ENCODE results near the gene SSTR3. TPM values are rescaled to one million over a fixed set of nuclear protein-coding genes. Genes with fewer than 3 reads are reported as not detected.
A peak's percentile ranks its signal among the peaks of the same experiment; 100 is the strongest.

SSTR3 gene
- polyA plus RNA-seq, 6 donors from 2014 or later: 0.08 to 0.63 (median 0.45) TPM; not detected in 1

- Mint-ChIP-seq H3K27me3 (no peaks in the 10 kb centered on the region), H3K9me3 (no peaks in the 10 kb centered on the region), H3K4me1 (peaks cover 13 to 33% (median 25%) of the 10 kb centered on the region in 3 donors), H3K27ac (peak overlapping the region; percentile 86 to 97 (median 89)), H3K4me3 (peak overlapping the region; percentile 82 to 93 (median 89)), H3K36me3 (no peaks in the 10 kb centered on the region)
- ATAC-seq (ENCODE audit: low read depth in 2 of 2) (peak; percentile 32 to 34), DNase-seq (peak; percentile 78)
These were observed 13.8 kb downstream of the SSTR3 start for GRCh38 chr22:37198258-37199102.

- ATAC-seq (ENCODE audit: low read depth in 2 of 2): no peak
- peaks cover 13 to 33% (median 25%) of the 10 kb centered on the region in 3 donors for H3K4me1 Mint-ChIP-seq
- peak overlapping the region; percentile 82 to 93 (median 89) for H3K4me3 Mint-ChIP-seq
- H3K27ac Mint-ChIP-seq: peak overlapping the region; percentile 43 to 94 (median 89)
- no peaks in the 10 kb centered on the region for H3K36me3 Mint-ChIP-seq
- no peak for DNase-seq
- H3K27me3 Mint-ChIP-seq: no peaks in the 10 kb centered on the region
- no peaks in the 10 kb centered on the region for H3K9me3 Mint-ChIP-seq
These were observed 14.6 kb downstream of the SSTR3 start for GRCh38 chr22:37197451-37198257.

GRCh38 chr22:37196539-37197450 lies 15.5 kb downstream of the SSTR3 start:
- Mint-ChIP-seq H3K4me1 (peaks cover 13 to 33% (median 25%) of the 10 kb centered on the region in 3 donors), H3K4me3 (peak overlapping the region in 2 of 8 donors; percentile 30 to 89), H3K9me3 (no peaks in the 10 kb centered on the region), H3K27me3 (no peaks in the 10 kb centered on the region), H3K36me3 (no peaks in the 10 kb centered on the region), H3K27ac (peak overlapping the region in 4 of 6 donors; percentile 38 to 83 (median 67))
- ATAC-seq (ENCODE audit: low read depth in 2 of 2): no peak
- DNase-seq: no peak

GRCh38 chr22:37195921-37196320 lies 16.4 kb downstream of the SSTR3 start:
- Mint-ChIP-seq H3K27me3 (no peaks in the 10 kb centered on the region), H3K9me3 (no peaks in the 10 kb centered on the region), H3K4me1 (peaks cover 11 to 24% (median 24%) of the 10 kb centered on the region in 3 donors), H3K36me3 (no peaks in the 10 kb centered on the region), H3K4me3 (peak overlapping the region in 2 of 8 donors; percentile 24 to 59), H3K27ac (peak overlapping the region in 2 of 6 donors; percentile 60 to 83)
- no peak for DNase-seq
- ATAC-seq (ENCODE audit: low read depth in 2 of 2): no peak

GRCh38 chr22:37194750-37195149 lies 17.5 kb downstream of the SSTR3 start:
- H3K4me1 Mint-ChIP-seq: peaks cover 7 to 15% (median 14%) of the 10 kb centered on the region in 3 donors
- H3K4me3 Mint-ChIP-seq: peak overlapping the region in 2 of 8 donors; percentile 27 to 38
- no peaks in the 10 kb centered on the region for H3K9me3 Mint-ChIP-seq
- H3K27ac Mint-ChIP-seq: peak overlapping the region in 3 of 6 donors; percentile 22 to 94 (median 71)
- ATAC-seq (ENCODE audit: low read depth in 2 of 2) (no peak), DNase-seq (no peak)
- H3K36me3 Mint-ChIP-seq: no peaks in the 10 kb centered on the region
- no peaks in the 10 kb centered on the region for H3K27me3 Mint-ChIP-seq

GRCh38 chr22:37193629-37194191 lies 18.6 kb downstream of the SSTR3 start:
- H3K27ac Mint-ChIP-seq: no peak overlapping the region
- DNase-seq: no peak
- no peaks in the 10 kb centered on the region for H3K9me3 Mint-ChIP-seq
- peaks cover 0 to 5% of the 10 kb centered on the region in 2 donors for H3K36me3 Mint-ChIP-seq
- H3K27me3 Mint-ChIP-seq: no peaks in the 10 kb centered on the region
- no peak for ATAC-seq (ENCODE audit: low read depth in 2 of 2)
- H3K4me3 Mint-ChIP-seq: peak overlapping the region in 1 of 8 donors; percentile 38
- H3K4me1 Mint-ChIP-seq: peaks cover 4 to 10% (median 5%) of the 10 kb centered on the region in 3 donors

GRCh38 chr22:37192741-37193140 lies 19.5 kb downstream of the SSTR3 start:
- H3K36me3 Mint-ChIP-seq: peaks cover 0 to 5% of the 10 kb centered on the region in 2 donors
- no peak overlapping the region for H3K27ac Mint-ChIP-seq
- H3K27me3 Mint-ChIP-seq: no peaks in the 10 kb centered on the region
- H3K4me3 Mint-ChIP-seq: no peak overlapping the region
- peaks cover 0 to 3% (median 0%) of the 10 kb centered on the region in 3 donors for H3K4me1 Mint-ChIP-seq
- H3K9me3 Mint-ChIP-seq: no peaks in the 10 kb centered on the region
- ATAC-seq (ENCODE audit: low read depth in 2 of 2) (no peak), DNase-seq (no peak)

GRCh38 chr22:37192204-37192603 lies 20.1 kb downstream of the SSTR3 start:
- ATAC-seq (ENCODE audit: low read depth in 2 of 2): no peak
- no peak overlapping the region for H3K4me3 Mint-ChIP-seq
- H3K9me3 Mint-ChIP-seq: no peaks in the 10 kb centered on the region
- DNase-seq: no peak
- H3K27ac Mint-ChIP-seq: no peak overlapping the region
- no peaks in the 10 kb centered on the region for H3K4me1 Mint-ChIP-seq
- no peaks in the 10 kb centered on the region for H3K27me3 Mint-ChIP-seq
- H3K36me3 Mint-ChIP-seq: peaks cover 0 to 5% of the 10 kb centered on the region in 2 donors

GRCh38 chr22:37190262-37190780 lies 22.0 kb downstream of the SSTR3 start:
- DNase-seq (no peak), ATAC-seq (ENCODE audit: low read depth in 2 of 2) (no peak)
- no peak overlapping the region for H3K27ac Mint-ChIP-seq
- H3K9me3 Mint-ChIP-seq: no peaks in the 10 kb centered on the region
- no peaks in the 10 kb centered on the region for H3K27me3 Mint-ChIP-seq
- H3K4me3 Mint-ChIP-seq: no peak overlapping the region
- H3K4me1 Mint-ChIP-seq: peaks cover 9 to 11% (median 11%) of the 10 kb centered on the region in 3 donors
- H3K36me3 Mint-ChIP-seq: peaks cover 0 to 5% of the 10 kb centered on the region in 2 donors

- H3K9me3 Mint-ChIP-seq: no peaks in the 10 kb centered on the region
- no peak overlapping the region for H3K4me3 Mint-ChIP-seq
- ATAC-seq (ENCODE audit: low read depth in 2 of 2): no peak
- DNase-seq: no peak
- no peak overlapping the region for H3K27ac Mint-ChIP-seq
- peaks cover 0 to 7% (median 6%) of the 10 kb centered on the region in 3 donors for H3K27me3 Mint-ChIP-seq
- H3K4me1 Mint-ChIP-seq: peaks cover 14 to 17% (median 14%) of the 10 kb centered on the region in 3 donors
- peaks cover 0 to 5% of the 10 kb centered on the region in 2 donors for H3K36me3 Mint-ChIP-seq
These were observed 23.3 kb downstream of the SSTR3 start for GRCh38 chr22:37188901-37189466.

- Mint-ChIP-seq H3K4me3 (no peak within 1 kb of the TSS), H3K27me3 (peaks cover 0 to 10% (median 7%) of the 10 kb centered on the region in 3 donors), H3K9me3 (no peaks in the 10 kb centered on the region), H3K36me3 (peaks cover 0 to 5% of the 10 kb centered on the region in 2 donors), H3K27ac (peak within 1 kb of the TSS in 2 of 6 donors; percentile 41 to 72), H3K4me1 (peaks cover 14 to 22% (median 14%) of the 10 kb centered on the region in 3 donors)
- DNase-seq (no peak), ATAC-seq (ENCODE audit: low read depth in 2 of 2) (no peak)
These were observed 24.2 kb downstream of the SSTR3 start, which contains the start of gene C1QTNF6 for GRCh38 chr22:37187891-37188761. Gene C1QTNF6 (minus strand): TSS chr22:37188247. CDS start chr22:37188213, 34 bp downstream.
